NCI-H146 treated with DMSO at 0.1 percent for 48 hours (cell line): ENCODE measurements around the gene DENND5B.
"Not testable (repeated sequence)": the region's sequence is repeated elsewhere in the genome, so short reads cannot be mapped to it uniquely, and the experiment has no call there.

Experiments used
- DNase-seq: peaks from one replicate; lab custom pipeline; 2025; ENCODE audit not compliant: unreplicated experiment; lab: John Stamatoyannopoulos, UW

Gene DENND5B

DNA sequence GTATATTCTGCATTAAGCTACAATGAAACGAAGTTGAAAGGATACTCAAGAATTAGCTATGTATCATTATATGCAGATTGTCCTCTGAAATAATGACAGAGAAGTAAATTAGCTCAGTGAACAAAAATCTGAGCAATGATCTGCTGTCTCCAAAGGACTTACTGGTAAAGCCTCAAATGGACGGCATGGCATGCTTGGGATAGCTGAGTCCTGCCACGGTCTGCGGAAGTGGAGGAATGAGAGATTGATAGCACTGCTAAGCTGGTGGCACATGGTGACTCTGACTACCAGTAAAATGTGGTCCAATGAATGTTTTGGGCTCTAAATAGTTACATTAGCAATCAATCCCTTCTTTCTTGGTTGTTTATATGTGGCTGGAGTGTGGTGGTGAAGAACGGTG, 3.7 kb upstream of the DENND5B start:
- no peak for DNase-seq

DNA sequence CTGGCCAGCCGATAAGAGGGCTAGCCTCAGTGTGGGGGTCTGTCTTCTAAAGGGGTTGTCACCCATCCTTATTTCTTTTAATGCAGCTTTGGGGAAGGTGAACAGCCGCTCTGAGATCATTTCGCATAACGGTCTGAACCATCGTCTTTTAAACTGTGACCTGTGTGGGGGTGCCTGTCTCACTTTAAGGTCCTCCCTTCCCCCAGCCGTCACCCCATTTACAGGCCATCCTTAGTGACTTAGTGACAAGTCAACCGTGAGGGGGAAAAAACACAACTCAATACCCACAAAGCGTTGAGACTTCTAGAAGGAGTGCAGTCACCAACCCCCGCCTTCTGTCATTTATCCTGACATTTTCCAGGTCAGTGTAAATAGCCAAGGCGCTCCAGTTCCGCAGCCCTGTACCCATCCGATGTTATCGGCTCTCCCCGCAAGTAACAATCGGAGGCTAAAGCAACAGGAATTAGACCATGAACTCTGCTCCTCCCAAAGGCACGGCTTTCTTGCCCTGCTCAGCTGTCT, 505 bp upstream of the DENND5B start:
- DNase-seq: no peak

DNA sequence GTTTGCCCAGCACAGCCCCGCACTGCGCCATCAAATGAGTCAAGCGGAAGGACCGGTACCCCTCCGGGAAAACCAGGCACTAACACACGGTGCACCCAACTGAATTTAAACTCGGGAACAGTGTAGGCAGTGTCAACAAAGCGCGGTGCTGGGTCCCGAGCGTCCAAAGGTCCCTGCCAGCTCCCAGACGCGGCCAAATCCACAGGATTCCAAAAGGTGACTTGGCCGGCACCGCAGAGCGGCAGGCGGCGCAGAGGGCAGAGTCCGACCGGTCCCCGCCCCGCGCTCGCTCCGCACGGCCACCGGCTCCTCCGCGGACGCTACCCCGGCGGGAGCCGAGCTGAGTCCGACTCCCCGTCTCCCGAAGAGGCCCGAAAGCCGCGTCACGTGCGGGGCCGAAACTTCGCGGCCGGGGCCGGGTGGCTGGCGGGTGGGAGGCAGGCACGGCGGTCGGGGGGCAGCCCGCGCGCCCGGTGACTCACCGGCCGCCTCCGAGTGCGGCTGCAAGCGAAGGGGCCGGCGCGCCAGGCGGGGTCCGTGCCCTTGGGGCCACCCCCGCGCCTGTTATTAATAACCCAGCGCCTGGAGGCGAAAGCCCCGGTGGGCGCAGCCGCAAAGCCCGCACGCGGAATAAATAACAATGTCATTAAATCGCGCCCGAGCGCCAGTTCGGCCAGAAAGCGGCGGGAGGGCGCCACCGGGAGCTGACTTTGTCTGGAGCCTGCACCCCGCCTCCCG, 863 bp downstream of the DENND5B start:
- DNase-seq: no peak

- no peak for DNase-seq
Observed at GRCh38 chr12:31589598-31589903, 1.4 kb downstream of the DENND5B start.

- no peak for DNase-seq
Observed at GRCh38 chr12:31588976-31589375, 2.0 kb downstream of the DENND5B start.

DNA sequence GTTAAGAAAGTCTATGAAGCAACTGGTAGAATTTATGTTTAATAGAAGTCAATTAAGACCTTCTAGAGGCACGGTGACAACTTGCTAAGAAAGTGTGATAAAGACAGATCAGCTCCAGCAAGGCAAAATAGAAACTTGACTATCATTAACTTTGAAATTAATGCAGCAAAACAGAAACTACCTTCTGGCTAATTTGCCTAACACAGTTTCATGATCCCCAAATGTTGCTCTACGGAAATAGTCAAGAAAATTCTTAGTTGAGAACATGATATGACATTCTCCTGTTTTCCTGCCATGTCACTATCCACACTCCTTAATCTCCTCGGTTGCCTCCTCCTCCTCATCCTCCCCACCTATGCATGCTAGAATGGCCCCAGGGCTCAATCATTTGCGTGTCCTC, 4.2 kb downstream of the DENND5B start:
- no peak for DNase-seq

- no peak for DNase-seq
Observed at GRCh38 chr12:31585895-31586294, 5.0 kb downstream of the DENND5B start.

DNA sequence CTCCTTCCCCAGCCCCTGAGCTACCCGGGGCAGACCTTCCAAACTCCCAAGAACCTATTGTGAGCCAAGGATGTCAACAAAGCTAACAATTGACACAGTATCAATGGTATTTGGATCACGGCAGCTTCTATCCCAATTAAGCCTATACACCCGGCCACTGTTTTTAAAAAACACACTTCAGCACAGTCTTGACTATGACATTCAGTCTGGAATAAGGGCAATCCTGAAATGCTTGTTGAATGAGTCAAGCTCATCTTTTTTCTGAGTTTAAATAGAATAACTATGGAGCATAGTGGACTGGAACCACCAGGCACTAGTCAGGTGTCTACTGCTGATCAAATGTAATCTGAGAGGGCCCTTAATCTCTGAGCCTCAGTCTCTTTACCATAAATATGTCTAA, 5.7 kb downstream of the DENND5B start:
- no peak for DNase-seq

DNA sequence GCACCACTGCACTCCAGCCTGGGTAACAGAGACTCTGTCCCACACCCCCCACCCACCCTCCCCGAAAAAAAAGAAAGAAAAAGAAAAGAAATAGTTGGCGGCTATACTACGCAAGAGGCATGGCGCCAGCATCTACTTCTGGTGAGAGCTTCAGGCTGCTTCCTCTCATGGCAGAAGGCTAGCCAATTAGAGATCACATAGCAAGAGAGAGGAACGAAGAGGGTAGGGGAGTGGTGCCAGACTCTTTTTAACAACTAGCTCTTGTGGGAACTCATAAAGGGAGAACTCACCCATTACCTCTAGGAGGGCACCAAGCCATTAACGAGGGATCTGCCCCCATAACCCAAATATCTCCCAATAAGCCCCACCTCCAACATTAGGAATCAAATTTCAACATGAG, 6.2 kb downstream of the DENND5B start:
- no peak for DNase-seq

DNA sequence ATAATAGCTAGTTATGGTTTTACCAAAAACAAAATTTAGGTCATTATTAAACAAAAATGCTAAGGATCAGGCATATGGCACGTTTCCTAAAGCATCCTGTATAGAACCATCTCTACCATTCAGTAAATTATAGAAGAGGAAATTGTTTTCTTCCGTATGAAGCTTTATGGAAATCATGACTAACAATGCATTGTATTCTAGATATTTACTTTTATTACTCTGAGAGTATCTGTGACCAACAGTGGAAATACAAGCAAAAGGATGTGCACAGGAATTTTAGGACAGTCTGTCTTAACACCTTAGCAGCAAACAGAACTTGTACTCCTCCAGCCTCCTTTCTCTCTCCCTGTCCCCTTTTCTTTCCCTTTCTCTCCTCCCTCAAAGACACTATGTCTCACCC, 7.1 kb downstream of the DENND5B start:
- DNase-seq: no peak

DNA sequence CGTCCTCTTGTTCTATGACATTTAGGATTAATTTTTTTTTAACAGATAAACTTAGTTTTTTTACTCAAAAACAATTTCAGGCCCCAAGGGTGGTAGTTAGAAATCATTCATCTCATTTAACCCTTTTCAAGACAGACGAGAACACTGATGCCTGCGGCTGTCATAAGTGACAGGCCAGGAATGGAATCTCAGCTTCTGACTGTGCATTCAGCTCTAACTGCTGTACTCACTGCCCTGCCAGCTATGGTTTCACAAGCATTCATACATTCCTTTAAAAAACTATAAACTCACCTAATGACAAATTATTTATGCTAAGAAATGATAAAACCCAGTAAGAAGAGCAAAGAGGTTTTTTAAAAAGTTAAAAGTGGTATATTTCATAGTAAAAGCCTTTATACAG, 8.8 kb downstream of the DENND5B start:
- DNase-seq: no peak

DNA sequence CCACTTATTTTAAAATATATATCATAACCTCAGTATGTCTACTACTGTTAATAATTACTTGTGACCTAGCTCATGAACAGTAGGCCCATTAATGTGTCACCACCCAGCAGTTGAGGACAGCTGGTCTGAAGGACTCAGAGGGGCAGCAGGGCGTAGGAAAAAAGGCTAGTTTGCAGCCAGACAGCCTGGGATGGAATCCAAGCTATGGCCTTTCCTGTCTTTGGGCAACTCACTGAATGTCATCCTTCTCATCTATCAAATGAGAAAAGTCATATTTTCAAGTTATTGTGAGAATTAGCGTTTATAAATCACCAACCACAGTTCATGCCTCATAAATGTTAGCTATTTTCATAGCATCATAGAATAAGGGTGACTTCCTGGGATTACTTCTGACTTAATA, 12.3 kb downstream of the DENND5B start:
- no peak for DNase-seq

- DNase-seq: no peak
Observed at GRCh38 chr12:31574803-31575575, 15.9 kb downstream of the DENND5B start.

GRCh38 chr12:31574367-31574766, 16.6 kb downstream of the DENND5B start:
- DNase-seq: not testable (repeated sequence)

GRCh38 chr12:31572900-31573600, 17.9 kb downstream of the DENND5B start:
- no peak for DNase-seq

DNA sequence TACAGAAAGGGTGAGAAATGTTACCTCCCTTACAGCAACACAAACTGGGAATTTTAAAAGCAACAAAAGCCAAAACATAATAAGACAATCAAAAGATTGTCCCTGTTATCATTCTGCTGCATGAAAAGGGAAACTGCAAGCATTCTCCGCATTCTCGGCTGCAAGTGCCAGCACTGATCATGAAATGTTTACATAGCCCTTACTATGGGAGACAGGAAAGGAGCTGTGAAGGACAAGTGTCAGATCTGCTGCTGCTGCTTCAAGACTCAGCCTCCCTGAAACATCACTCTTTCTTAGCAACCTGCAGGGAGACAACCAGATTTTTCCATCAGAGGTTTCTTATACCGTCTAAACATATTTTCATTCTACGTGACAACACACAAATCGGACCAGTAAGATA, 20.1 kb downstream of the DENND5B start:
- no peak for DNase-seq

DNA sequence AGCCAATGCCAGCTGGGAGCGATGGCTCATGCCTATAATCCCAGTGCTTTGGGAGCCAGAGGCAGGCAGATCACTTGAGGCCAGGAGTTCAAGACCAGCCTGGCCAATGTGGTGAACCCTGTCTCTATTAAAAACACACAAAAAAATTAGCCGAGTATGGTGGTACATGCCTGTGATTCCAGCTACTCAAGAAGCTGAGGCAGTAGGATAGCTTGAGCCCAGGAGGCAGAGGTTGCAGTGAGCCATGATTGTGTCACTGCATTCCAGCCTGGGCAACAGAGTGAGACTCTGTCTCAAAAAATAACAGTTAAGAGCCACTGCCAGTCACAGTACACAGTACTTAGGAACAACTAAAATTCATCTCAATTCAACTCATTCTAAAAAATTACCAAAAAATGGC, 21.4 kb downstream of the DENND5B start:
- not testable (repeated sequence) for DNase-seq

- DNase-seq: no peak
Observed at GRCh38 chr12:31568498-31568897, 22.4 kb downstream of the DENND5B start.

DNA sequence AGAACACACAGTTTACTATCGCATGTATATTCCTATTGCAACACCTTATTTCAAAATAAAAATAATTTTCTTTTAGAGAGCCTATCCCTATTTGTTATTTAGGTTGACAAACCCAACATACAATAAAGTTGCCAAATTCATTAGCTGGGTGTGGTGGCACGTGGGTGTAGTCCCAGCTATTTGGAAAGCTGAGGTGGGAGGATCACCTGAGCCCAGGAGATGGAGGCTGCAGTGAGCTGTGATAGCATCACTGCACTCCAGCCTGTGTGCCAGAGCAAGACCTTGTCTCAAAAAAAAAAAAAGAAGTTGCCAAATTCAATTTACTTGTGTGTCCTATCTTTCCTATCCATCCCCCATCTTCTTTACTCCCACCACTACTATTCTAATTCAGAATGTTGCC, 23.9 kb downstream of the DENND5B start:
- no peak for DNase-seq

DNA sequence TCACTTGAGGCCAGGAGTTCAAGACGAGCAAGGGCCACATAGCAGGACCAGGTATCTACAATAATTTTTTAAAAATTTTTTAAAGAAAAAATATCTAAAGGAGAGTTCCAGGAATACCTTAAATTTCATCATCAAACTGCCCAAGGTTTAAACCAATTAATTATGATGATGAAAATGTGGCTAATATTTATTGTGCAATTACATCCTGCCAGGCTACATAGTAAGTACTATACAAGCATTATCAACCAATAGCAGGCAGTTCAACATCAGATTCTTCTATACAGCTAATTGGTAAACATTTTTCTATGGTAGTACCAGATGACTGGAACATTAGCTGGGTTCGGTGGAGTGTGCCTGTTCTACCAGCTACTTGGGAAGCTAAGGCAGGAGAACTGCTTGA, 24.4 kb downstream of the DENND5B start:
- no peak for DNase-seq

GRCh38 chr12:31562594-31563328, 28.2 kb downstream of the DENND5B start:
- DNase-seq: no peak
